Skin of body (tissue), 2 donors: ENCODE results near the gene IFT122. TPM values are rescaled to one million over a fixed set of nuclear protein-coding genes. Genes with fewer than 3 reads are reported as not detected.
A peak's percentile ranks its signal among the peaks of the same experiment; 100 is the strongest.

Experiments
- DNase-seq: peaks from one replicate; lab custom pipeline; 2025; lab: John Stamatoyannopoulos, UW
- total RNA-seq: library from RNA; depleted of rRNA; stranded (reverse); fragments of >200 nt; gene quantifications from one replicate; pipeline ENCODE4 v1.2.3, GENCODE V29; 2014

IFT122 gene
- total RNA-seq, 1 donor from 2014 or later: 51.4 TPM

DNA sequence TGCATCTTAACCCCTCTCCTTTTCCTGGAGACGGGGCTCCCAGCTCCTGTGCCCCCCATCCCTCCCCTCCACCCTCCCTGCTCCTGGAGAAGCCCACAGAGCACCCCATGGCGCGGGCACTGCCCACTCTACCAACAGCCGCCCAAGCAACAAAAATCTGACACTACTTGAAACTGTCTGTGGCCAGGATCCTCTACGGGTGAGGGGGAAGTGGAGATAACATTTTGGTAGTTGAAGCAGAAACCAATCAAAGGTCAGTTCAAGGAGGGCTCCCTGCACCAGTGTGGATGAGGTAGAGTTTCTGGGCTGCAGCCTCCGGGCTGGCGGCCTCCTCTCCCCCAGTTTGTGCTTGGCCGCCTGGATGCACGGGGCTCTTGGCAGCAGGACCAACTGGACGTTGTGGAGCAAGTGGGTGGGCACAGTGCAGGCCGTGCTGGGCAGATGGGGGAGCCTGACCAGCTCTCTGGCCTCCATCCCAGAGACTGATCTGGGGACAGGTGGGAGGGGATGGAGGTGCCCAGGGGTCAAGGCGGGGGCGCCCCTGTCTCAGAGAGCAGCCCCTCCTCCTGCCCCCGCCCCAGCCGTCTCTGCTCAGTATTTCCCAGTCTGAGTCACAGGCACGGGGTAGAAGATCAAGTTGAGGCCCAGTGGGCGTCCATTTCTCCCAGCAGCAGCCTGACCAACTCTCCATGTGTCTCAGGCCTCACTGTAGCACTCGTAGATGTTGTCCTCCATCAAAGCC is 115.8 kb downstream of the IFT122 start:
- DNase-seq: no peak

DNA sequence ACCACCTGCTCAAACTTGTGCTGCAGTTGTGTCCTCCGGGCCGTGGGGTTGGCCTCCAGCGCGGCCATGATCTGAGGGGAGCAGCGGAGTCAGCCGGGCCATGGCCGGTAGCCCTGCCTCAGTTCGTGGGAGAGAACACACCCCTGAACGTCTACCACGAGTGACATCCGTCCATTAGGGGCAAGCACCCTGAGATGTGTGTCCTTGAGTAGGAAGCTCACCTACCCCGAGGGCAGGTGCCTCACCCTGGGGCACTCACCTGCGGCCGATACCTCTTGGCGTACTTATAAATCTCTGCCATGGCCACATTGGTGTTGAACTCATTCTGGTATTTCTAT is 116.3 kb downstream of the IFT122 start:
- DNase-seq: no peak

DNA sequence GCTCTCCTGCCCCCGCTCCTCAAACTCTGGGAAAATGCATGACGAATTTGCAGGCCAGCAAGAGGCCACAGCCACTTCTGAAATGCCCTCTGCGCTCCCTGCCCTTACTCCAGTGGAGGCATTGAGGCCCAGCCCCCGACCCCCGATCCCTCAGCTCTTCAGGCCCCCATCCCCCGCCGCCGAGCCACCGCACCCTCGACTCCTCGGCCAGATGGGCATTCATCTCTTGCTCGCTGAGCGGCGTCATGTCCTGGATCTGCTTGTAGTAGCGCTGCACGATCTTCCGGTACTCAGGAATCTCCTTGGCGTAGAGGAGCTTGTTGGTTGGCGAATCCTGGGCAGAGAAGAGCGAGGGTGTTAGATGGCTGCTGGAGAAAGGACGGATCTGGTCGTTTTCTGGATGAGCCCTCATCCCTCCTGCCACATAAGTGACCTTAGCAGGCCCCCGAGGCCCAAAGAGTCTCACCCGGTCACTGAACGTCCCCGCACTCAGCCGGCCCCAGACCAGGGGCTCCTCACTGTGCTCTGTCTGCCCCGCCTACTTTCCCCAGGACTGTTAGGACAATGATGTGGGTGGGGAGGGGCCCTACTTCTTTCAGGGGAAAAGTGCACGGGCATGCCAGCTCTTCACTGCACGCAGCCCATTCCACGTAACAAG is 117.0 kb downstream of the IFT122 start:
- no peak for DNase-seq

DNA sequence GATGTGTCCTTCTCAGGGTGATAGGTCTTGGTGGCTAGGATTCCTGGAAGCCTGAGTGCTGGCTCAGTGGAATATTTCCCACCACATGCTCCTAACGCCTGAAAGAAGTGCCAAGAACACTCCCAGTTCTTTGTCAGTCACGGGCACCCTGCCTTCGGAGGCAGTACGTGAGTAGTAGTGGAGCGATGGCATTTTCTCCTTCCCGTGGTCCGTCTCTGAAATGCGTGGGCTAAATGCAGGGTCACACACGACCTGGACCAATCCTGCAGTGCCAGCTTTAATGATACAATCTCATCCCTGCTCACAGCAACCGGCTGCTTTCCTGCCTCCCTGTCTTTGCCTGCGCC is 117.5 kb downstream of the IFT122 start:
- DNase-seq: peak; percentile 48

DNA sequence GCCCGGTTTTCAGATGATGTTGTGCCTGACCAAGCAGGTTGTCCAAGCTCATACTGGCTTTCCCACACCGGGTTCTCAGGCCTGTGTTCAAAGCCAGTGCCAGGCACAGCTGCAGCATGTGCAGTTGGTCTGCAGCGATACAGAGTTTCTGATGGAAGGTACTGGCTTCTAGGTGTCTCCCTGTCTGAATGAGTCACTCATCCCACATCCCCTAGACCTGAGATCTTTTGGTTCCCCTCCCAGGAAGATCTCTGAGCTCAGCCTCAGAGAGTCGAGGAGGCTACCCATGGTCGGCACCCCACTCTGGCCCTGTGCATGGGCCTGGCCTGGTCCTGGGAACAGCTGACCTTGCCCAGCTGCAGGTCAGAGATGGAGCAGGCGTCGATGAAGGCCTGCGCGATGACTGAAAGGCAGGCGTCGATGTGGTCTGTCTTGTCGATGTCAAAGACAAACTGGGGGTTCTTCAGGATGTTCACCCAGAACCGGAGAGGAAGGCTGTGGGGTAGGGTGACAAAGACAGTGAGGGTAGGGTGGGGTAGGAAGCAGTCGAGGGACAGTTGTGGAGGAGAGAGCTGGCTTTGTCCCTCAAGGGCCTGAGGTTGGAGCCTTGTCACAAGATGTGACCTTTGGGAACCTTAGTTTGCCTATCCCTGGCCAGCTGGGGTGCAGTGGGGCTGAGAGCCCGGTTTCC is 118.2 kb downstream of the IFT122 start:
- DNase-seq: no peak

DNA sequence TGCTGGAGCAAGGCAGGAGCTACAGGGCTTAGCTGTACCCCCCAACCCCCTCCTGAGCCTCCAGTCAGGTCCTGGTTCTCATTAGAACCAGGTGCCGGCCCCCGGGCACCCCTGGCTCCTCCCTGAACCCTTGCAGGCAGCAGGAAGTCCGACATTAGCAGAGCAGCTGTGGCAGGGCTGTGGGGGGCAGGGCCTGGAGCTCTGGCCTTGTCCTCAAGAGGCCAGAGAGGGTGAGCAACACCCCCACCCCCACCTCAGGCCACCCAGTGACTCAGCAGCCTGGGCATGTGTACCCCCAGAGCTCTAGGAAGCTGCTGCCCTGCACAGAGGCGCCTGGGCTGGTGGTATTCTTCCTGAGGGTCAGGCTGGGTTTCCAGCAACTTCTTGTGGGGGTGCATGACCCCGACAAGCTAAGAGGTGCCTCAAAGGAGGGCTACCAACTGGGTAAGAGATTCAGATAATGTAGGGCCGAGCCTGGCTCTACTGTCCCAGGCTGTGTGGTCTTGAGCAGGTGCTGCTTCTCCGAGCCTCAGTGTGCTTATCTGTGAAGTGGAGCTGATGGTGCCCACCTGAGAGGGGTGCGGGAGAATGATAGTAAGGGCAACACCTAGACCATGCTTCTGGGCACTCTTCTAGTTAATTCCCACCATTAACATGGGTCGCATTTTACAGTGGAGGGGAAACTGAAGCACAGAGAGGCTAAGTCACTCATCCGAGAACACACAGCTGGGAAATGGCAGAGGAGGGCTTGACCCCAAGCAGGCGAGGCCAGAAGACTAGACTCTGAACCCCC is 118.9 kb downstream of the IFT122 start:
- DNase-seq: no peak

DNA sequence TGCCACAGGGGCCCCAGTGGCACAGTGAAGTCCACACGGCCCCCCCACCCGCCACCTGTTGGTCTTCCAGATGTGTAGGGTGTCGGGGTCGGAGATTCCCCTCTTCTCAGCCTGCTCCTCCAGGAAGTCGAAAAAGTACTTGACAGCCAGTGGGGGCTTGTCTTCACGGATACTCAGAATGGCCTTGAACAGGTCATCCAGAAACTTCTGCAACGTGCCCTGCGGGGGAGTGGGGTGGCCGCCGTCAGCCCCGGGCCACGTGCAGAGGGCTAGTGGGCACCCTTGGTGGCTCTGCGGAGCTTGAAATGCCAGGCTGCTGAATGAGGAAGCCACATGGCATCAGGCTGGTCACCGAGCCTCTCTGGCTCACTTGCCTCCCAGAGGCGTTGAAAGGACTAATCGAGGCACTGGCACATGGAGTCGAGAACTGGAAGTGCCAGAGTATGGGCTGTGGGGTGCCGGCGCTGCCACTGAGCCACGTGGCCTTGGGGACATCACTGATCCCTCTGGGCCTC is 119.6 kb downstream of the IFT122 start:
- no peak for DNase-seq

DNA sequence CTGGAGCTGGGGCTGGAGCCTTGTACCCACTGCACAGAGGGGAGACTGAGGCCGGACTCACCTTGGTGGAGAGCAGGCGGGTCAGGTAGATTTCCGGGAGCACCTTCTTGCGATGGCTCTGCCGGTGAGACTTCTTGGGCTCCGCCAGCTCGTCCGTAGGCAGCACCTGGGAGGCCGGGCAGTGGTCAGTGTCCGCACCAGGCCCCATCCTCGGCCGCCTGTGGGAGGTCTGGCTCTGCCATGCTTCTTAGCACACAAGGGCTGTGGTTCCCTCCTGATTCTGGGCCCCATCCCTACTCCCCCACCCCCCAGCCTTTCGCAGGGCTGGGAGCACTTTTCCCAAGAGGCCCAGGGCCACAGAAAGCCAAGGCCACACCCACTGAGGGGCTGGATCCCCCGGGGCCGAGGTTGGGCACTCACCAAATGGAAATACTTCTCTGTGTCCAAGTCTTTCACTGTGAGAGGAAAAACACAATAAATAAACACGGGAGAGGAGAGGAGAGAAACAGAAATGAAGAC is 120.3 kb downstream of the IFT122 start:
- DNase-seq: peak; percentile 52

DNA sequence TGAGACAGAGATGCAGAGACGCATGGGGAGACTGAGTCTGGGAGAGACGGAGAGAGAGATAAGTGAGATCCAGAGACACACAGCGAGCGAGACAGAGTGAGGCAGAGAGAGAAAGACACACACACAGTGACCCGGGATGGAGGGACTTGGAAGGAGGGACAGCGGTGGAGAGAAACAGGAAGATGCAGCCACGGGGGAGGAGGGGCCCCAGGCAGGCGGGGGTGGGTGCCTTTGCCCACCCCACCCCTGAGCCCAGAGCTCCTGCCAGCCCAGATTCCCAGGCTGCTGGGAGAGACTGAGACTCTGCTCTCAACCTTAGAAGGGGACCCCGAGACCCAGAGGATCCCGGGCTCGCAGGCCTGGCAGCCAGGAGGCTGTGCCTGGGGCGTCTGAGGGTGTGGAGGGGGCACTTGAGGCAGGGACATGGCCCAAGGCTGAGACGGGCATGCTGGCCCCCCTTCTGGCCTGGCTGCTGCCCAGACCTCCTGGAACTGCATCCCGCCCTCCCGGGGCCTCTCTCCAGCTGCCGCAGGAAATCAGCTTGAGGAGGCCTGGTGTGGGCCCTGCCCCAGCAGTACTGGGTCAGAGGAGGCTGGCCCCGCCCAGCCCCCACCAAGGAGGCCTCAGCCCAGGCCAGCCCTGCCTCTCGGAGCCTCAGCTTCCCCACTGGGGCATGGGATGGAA is 121.0 kb downstream of the IFT122 start:
- DNase-seq: peak; percentile 60

DNA sequence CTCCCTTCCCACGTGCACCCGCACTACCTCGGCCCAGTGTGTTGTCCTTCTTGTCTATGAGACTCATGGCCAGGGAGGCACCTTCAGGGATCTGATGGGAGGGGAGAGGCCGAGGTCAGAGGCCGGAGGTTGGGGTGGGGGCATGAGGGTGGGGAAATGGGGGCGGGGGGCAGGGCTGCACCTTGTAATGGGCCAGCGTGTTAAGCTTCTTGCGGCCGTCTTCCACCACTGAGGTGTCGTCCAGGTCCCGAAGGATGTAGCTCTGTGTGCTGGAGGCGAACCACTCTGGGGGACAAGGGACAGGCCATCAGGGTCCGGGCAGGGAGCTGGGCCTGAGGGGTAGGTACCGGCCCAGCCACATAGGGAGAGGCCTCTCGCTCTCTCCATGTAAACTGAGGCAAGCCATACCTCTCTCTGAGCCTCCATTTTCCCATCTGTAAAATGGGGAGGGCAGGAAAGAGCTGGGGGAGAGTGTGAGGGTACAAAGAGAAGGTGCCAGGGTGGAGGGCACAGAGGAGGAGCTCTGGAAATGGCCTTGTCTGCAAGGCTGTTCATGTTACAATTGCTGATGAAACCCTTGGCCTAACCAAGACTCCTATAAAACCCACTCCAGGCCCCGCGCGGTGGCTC is 121.7 kb downstream of the IFT122 start:
- DNase-seq: no peak

DNA sequence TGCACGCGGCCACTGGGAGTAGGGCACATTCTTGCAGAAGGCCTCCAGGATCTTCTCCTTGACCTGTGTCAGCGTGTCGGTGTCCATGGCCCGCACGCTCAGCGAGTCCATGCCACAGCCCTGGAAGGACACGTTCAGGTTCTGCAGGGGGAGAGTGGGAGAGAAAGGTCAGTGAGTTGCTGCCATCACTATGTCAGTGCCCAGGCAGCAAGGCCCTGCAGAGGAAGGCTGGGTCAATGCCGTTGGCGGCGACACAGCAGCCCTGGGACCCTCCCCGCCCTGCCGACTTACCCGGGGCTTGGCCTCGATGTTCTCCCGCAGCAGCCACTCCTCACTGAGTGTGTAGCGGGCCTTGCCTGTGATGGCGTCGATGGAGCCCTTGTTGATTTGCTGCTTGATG is 122.8 kb downstream of the IFT122 start:
- no peak for DNase-seq

DNA sequence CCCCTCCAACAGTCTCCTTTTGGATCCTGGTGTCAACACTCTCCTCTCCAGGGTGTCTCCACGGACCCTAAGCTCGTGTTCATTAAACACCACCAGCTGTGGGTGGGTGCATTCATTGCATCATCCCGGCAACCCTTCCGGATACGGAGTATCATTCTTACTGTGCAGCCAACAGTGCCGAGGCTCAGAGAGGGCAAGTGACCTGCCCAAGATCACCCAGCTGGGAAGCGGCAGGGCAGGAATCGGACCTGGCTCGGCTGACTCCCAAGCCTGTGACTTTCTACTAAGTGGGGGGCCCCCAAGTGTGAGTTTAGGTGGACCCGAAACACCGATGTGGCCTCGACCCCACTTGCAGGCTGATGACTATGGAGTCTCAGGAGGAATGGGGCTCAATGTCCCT is 123.3 kb downstream of the IFT122 start:
- DNase-seq: no peak

DNA sequence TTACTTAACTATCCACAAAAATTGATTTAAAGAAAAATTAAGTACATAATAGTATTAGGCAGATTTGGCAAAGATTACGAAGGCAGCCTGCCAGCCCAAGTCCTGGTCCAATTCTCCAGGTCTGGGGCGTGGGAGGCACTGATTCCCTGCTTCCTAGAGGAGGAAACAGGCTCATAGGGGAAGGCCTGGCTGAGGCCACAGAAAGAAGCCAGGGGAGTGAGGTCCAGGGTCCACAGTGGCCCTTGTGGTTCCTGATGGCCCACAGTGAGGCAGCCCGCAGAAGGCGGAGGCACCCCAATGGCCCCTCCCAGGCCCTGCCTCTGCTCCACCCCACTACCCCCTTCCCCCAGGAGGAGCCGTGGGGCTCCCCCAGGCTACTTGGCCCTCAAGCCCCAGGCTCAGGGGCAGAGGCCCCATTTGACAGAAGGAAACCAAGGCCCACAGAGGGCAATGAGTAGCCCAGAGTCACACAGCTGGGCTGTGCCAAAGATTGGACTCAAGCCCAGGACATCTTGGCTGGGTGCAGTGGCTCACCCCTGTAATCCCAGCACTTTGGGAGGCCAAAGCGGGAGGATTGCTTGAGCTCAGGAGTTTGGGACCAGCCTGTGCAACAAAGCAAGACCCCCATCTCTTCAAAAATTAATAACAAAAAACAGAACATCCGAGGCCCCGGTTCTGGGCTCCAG is 124.0 kb downstream of the IFT122 start:
- DNase-seq: no peak

DNA sequence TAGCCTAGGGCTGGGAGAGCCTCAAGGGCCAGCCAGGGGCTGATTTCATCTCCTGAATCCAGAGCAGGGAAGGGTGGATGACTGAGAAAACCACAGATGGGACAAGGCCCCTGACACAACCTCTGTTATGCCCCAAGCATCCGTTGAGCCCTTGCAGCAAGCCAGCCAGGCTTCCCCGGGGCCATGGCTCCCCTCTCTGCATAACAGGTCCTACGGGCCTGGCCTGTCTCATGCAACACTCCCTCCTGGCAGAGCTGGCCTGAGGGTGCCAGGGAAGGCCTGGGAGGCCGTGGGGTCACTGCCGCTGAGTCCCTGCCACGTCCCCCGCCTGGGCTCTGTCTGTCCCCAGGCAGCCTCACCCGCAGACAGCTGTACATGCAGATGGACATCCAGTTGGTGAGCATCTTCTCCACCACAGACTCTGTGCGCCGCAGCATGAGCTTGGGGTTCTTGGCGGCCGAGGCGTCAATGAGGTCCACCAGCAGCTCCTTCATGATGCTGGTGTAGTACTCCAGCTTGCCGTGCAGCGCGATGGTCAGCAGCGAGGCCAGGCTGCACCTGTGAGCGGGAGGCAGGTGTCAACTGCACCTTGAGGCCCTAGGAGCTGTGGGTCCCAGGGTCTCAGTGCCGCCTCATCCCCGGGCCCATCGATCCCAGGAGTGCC is 125.1 kb downstream of the IFT122 start:
- DNase-seq: no peak

DNA sequence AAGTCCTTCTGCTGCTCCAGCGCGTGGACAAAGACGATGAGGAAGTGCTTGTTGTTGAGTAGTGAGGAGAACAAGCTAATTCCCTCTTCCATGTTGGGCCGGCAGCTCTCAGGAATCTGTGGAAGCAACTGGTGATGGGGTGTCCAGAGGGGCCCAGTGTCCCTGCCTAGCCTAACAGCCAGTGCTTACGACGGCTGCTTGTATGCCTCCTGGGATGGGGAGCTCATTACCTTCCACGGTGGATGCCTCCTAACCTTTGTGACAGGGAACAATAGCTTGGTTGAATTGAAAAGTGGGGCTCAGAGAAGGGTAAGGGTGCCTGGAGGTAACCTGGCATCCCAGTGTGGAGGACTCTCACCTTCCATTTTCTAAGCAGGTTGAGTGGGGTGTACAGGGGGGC is 125.9 kb downstream of the IFT122 start:
- DNase-seq: no peak

DNA sequence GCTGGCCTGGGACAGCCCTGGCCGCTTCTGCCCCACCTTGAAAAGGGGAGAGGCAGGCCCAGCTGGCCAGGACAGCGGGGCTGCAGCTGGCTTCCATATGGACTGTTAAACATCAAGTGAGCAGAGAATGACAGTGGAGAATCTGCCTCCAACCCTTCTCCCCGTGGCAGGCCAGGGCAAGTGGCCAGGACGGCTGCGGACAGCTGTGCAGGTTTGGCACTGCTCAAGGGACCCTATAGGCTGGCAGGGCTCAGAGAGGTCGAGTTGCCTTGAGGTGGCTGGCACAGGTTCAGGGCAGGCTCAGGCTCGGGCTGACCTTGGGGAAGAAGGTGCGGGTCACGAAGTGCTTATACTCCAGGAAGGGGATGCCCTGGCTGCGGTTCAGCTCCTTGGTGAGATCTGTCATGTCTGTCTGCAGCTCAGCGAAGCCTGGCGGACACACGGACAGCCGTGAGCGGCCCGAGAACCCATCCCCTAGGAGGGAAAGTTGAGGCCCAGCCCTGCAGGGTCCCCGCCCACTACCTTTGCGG is 127.2 kb downstream of the IFT122 start:
- DNase-seq: peak; percentile 35

DNA sequence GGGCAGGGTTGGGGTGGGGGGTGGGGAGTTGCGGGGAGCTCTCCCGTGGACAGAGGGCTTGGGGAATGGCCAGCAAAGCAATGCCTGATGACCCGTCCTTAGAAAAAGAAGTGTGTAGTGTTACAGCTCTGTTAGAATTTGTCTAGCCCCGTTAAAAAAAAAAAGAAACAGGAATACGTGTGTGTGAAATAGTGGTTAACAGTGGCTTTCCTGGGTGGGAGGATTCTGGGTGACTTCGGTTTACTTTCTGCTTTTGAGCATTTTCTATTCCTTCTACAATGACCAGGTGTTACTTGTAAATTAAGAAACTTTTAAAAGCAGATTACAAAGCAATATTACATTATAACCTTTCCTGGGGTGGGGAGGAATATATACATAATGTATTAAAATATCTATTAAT is 127.9 kb downstream of the IFT122 start:
- DNase-seq: no peak

DNA sequence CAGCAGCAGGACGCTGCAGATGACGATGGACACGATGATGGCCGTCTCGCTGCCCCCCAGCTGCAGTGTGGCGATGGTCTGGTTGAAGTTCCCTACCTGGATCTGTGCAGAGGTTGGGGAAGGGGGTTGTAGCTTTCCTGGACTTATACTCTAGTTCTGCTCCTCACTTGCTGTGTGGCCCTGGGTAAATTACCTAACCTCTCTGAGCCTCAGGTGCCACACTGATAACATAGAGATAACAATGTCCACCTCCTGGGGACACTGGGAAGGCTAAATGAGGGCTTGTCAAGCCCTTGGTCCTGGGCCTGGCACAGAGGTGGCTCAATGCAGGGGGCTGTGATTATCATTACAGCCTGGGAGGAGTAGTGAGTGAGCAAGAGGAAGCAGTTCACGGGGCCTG is 129.8 kb downstream of the IFT122 start:
- no peak for DNase-seq
